Spleen (tissue), 11 donors: ENCODE data around the gene TMC1. TPM values are rescaled to one million over a fixed set of nuclear protein-coding genes. Genes with fewer than 3 reads are reported as not detected.

ENCODE experiments used
- DNase-seq: peaks from one replicate; pipeline ENCODE4 v3.0.0-alpha.2; 2020
- H3K27ac ChIP-seq, 8 donors: fragments of 200-600 bp; sonication (generic) in 7 of 8; 1 replicate in 4 of 8; 2 replicates in 4 of 8; pipeline versions ENCODE4 v1.5.0 to v1.8.0; 2016 to 2021; ENCODE audit warnings: inconsistent platforms in 4 of 8, mild to moderate bottlenecking in 4 of 8, moderate library complexity in 1 of 8
- H3K27me3 ChIP-seq, 7 donors: fragments of 200-600 bp; sonication (generic) in 6 of 7; replicated peaks in 1 of 7; 1 replicate in 4 of 7; 2 replicates in 3 of 7; pipeline versions ENCODE4 v1.5.0 to v1.8.0; 2016 to 2021; ENCODE audit warnings: inconsistent platforms in 3 of 7, mild to moderate bottlenecking in 1 of 7
- H3K36me3 ChIP-seq, 6 donors: fragments of 200-600 bp; sonication (generic) in 5 of 6; 1 replicate in 4 of 6; 2 replicates in 2 of 6; pipeline versions ENCODE4 v1.5.0 to v1.8.0; 2016 to 2021; ENCODE audit warnings: inconsistent platforms in 2 of 6
- H3K4me1 ChIP-seq, 6 donors: fragments of 200-600 bp; sonication (generic) in 5 of 6; 1 replicate in 3 of 6; 2 replicates in 3 of 6; pipeline versions ENCODE4 v1.5.0 to v1.8.0; 2016 to 2021; ENCODE audit warnings: inconsistent platforms in 3 of 6
- H3K4me3 ChIP-seq, 8 donors: fragments of 200-600 bp; sonication (generic) in 7 of 8; 1 replicate in 4 of 8; 2 replicates in 4 of 8; pipeline versions ENCODE4 v1.5.0 to v1.8.0; 2016 to 2021; ENCODE audit warnings: inconsistent platforms in 4 of 8, mild to moderate bottlenecking in 4 of 8, moderate library complexity in 2 of 8
- H3K9me3 ChIP-seq, 8 donors: fragments of 200-600 bp; sonication (generic) in 7 of 8; 1 replicate in 4 of 8; 2 replicates in 4 of 8; pipeline versions ENCODE4 v1.5.0 to v1.8.0; 2016 to 2021; ENCODE audit warnings: inconsistent platforms in 4 of 8
- POLR2A ChIP-seq, 3 donors: fragments of 450-650 bp; IDR thresholded peaks; one replicate each; pipeline ENCODE4 v1.5.1; 2017; ENCODE audit warnings: antibody characterized with exemption in 3 of 3, mild to moderate bottlenecking in 1 of 3
- POLR2AphosphoS5 ChIP-seq, 3 donors: sonication (generic); formaldehyde crosslinking; IDR thresholded peaks; one replicate each; pipeline ENCODE4 v1.5.1; 2017; ENCODE audit warnings: antibody characterized with exemption in 3 of 3
- whole genome bisulfite sequencing, 5 donors: extraction: QIAGEN DNeasy Blood & Tissue Kit in 3 of 5; methylation state at CpG; one replicate each; pipeline versions ENCODE4 v1.1.5 to v1.1.7; 2013 to 2018; 5-methylcytosine and 5-hydroxymethylcytosine counted together
- intact Hi-C: fragments of 100-400 bp; cut with DNase I; formaldehyde crosslinking; loops from one replicate; pipeline ENCODE4 v1.15.0; 2023; ENCODE audit warnings: low total_unique reads
- polyA plus RNA-seq, 3 donors: library from polyadenylated mRNA; stranded (reverse); fragments of 200-250 nt; gene quantifications; one replicate each; pipeline ENCODE4 v1.2.1, GENCODE V29; 2013
- total RNA-seq, 7 donors: library from RNA; depleted of rRNA in 3 of 7; stranded (reverse); fragments of >200 nt in 3 of 7; fragmentation: NEBNext Ultra II Directional in 4 of 7; extraction: Animal tissue kit (Norgen Biotek cat#: 25700) in 4 of 7; gene quantifications; one replicate each; pipeline versions ENCODE4 v1.1.0 to v1.2.1, GENCODE V29; 2016 to 2021
- TF ChIP-seq, protein P1 (sequence below), 11 experiments: fragments of 200-600 bp in 7 of 11; fragments of 450-650 bp in 4 of 11; sonication (generic) in 4 of 11; IDR thresholded peaks in 8 of 11; conservative IDR thresholded peaks in 3 of 11; 1 replicate in 7 of 11; 2 replicates in 4 of 11; pipeline versions ENCODE4 v1.4.0 to v1.8.0; 2016 to 2021; ENCODE audit warnings: antibody characterized with exemption in 11 of 11, inconsistent platforms in 4 of 11, mild to moderate bottlenecking in 1 of 11
- donor health status: healthy with polysubstance abuse.
- donor health status: DM: no; HTN: no; CAD: no; lungs with moderate emphysema.
- donor health status: DM: no; HTN: no; CAD: no.
- donor health status: Bipolar disorder and iron deficiency.
- donor health status: healthy.
- donor health status: DM: no; HTN: no; CAD: no.
- donor health status: DM: yes; HTN: yes; CAD: no.

Gene TMC1
- total and polyA plus RNA-seq, 10 donors: 0.04 to 0.16 TPM; not detected in 8

- no peaks in the 10 kb centered on the region for H3K4me1 ChIP-seq
- WGBS, 5 donors: 79 to 93% (median 83%) methylated on average over 2 of the region's 2 CpGs
- no peak for TF ChIP-seq POLR2AphosphoS5 (IDR thresholded peaks at IDR 0.05)
- TF ChIP-seq POLR2A (IDR thresholded peaks at IDR 0.05): no peak
- TF ChIP-seq, protein P1, sequence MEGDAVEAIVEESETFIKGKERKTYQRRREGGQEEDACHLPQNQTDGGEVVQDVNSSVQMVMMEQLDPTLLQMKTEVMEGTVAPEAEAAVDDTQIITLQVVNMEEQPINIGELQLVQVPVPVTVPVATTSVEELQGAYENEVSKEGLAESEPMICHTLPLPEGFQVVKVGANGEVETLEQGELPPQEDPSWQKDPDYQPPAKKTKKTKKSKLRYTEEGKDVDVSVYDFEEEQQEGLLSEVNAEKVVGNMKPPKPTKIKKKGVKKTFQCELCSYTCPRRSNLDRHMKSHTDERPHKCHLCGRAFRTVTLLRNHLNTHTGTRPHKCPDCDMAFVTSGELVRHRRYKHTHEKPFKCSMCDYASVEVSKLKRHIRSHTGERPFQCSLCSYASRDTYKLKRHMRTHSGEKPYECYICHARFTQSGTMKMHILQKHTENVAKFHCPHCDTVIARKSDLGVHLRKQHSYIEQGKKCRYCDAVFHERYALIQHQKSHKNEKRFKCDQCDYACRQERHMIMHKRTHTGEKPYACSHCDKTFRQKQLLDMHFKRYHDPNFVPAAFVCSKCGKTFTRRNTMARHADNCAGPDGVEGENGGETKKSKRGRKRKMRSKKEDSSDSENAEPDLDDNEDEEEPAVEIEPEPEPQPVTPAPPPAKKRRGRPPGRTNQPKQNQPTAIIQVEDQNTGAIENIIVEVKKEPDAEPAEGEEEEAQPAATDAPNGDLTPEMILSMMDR (IDR thresholded peaks at IDR 0.05 in 8 of 11, conservative IDR thresholded peaks at IDR 0.05 in 3 of 11): no peak
- H3K36me3 ChIP-seq: no peaks in the 10 kb centered on the region
- H3K9me3 ChIP-seq: no peaks in the 10 kb centered on the region
- H3K27me3 ChIP-seq: peaks cover 0 to 16% (median 0%) of the 10 kb centered on the region in 7 donors
- intact Hi-C loops: no loop called here
- no peak overlapping the region for H3K27ac ChIP-seq
- no peak for DNase-seq
- H3K4me3 ChIP-seq: no peak overlapping the region
Measured at GRCh38 chr9:72755836-72756235, 234.4 kb downstream of the TMC1 start.

DNA sequence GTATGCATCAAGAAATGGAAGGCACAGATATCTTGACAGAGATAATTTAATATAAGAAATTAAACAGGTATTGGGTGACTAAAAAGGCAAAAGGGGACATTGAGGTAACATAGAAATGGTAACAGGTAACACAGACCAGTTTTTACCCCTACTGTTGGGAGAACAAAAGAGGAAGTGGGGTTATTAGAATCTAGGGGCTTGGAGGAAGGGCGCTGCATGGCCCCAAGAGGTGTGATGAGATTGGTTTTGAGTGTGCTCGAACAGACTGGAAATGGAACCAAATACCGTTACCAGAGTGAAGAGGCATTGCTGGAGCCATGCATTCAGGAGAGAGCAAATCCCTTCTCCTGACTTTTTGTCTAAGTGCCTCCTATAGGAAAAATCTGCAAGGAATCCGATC, 237.5 kb downstream of the TMC1 start:
- WGBS, 5 donors: 80 to 86% (median 82%) methylated on average over 4 of the region's 4 CpGs
- Histone ChIP-seq H3K4me1 (no peaks in the 10 kb centered on the region), H3K36me3 (no peaks in the 10 kb centered on the region), H3K4me3 (no peak overlapping the region), H3K27ac (no peak overlapping the region), H3K9me3 (no peaks in the 10 kb centered on the region), H3K27me3 (peaks cover 0 to 21% (median 0%) of the 10 kb centered on the region in 7 donors)
- TF ChIP-seq POLR2AphosphoS5 (IDR thresholded peaks at IDR 0.05): no peak
- TF ChIP-seq POLR2A (IDR thresholded peaks at IDR 0.05): no peak
- TF ChIP-seq, protein P1 (IDR thresholded peaks at IDR 0.05 in 8 of 11, conservative IDR thresholded peaks at IDR 0.05 in 3 of 11): no peak
- intact Hi-C loops: no loop called here
- no peak for DNase-seq

- no peak for TF ChIP-seq POLR2AphosphoS5 (IDR thresholded peaks at IDR 0.05)
- no peak for TF ChIP-seq POLR2A (IDR thresholded peaks at IDR 0.05)
- TF ChIP-seq, protein P1 (IDR thresholded peaks at IDR 0.05 in 8 of 11, conservative IDR thresholded peaks at IDR 0.05 in 3 of 11): no peak
- Histone ChIP-seq H3K27ac (no peak overlapping the region), H3K27me3 (peaks cover 0 to 21% (median 0%) of the 10 kb centered on the region in 7 donors), H3K36me3 (no peaks in the 10 kb centered on the region), H3K9me3 (no peaks in the 10 kb centered on the region), H3K4me3 (no peak overlapping the region), H3K4me1 (no peaks in the 10 kb centered on the region)
- intact Hi-C loops: no loop called here
- DNase-seq: no peak
- 70 to 83% (median 76%) methylated on average over 2 of the region's 2 CpGs for WGBS, 5 donors
Measured at GRCh38 chr9:72763022-72763421, 241.6 kb downstream of the TMC1 start.

DNA sequence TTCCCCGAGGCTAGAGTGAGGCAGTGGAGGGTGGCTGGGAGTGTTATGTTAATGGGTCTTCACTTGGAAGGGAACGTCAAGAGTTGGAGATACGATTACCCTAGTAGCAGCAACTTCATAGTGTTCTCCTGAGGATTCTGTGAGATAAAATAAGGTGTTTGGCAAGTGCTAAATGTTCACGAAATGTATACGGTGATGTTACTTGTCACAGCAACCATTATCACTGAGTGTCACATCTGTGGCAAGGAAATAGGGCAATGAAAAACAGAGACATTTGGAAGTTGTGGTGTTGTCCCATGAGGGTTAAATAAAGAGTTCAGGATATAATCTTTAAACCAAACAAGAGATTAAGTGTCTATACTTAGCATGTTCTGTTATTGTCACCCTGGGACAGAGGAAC, 248.1 kb downstream of the TMC1 start:
- Histone ChIP-seq H3K4me1 (no peaks in the 10 kb centered on the region), H3K9me3 (no peaks in the 10 kb centered on the region), H3K27ac (no peak overlapping the region), H3K4me3 (no peak overlapping the region), H3K27me3 (no peaks in the 10 kb centered on the region), H3K36me3 (no peaks in the 10 kb centered on the region)
- WGBS, 5 donors: 70 to 83% (median 78%) methylated on average over 5 of the region's 5 CpGs
- TF ChIP-seq POLR2AphosphoS5 (IDR thresholded peaks at IDR 0.05) (no peak), POLR2A (IDR thresholded peaks at IDR 0.05) (no peak)
- TF ChIP-seq, protein P1 (IDR thresholded peaks at IDR 0.05 in 8 of 11, conservative IDR thresholded peaks at IDR 0.05 in 3 of 11): no peak
- intact Hi-C loops: no loop called here
- no peak for DNase-seq
